H1 (cell line): Measurements from ENCODE around the gene RNF212. TPM values are rescaled to one million over a fixed set of nuclear protein-coding genes. Genes with fewer than 3 reads are reported as not detected.

Experiments used
- CTCF ChIA-PET: fragments of 300-600 bp; sonication (Branson Sonifier 250); formaldehyde crosslinking; loops from one replicate; lab custom pipeline; 2021; ENCODE audit not compliant: partially characterized antibody; lab: Charles Lee
- POLR2A ChIA-PET: fragments of 300-600 bp; sonication (Branson Sonifier 250); formaldehyde crosslinking; loops from one replicate; lab custom pipeline; 2021; ENCODE audit warnings: inconsistent platforms; ENCODE audit not compliant: partially characterized antibody; lab: Charles Lee
- DNase-seq, 2 experiments: peaks; one replicate each; pipeline versions ENCODE4 v3.0.0 to v3.0.0-alpha.2; 2010 to 2022; ENCODE audit warnings: low spot score in 2 of 2, low read depth in 1 of 2, mixed read lengths in 1 of 2
- FAIRE-seq: peaks from 2 replicates; lab custom pipeline; 2011; peaks lifted over from hg19 to GRCh38; lab: Jason Lieb, UNC
- H2AFZ ChIP-seq: 2 replicates; pipeline ENCODE4 v1.8.1; 2012; ENCODE audit warnings: low read length, inconsistent platforms
- H2AK5ac ChIP-seq: 2 replicates; pipeline ENCODE4 v1.6.1; 2013; ENCODE audit warnings: low read depth, low read length
- H2BK120ac ChIP-seq: replicated peaks from 2 replicates; pipeline ENCODE3; 2013; ENCODE audit warnings: low read depth, low read length, inconsistent platforms
- H2BK12ac ChIP-seq: 2 replicates; pipeline ENCODE4 v1.6.1; 2013; ENCODE audit warnings: low read depth, low read length
- H2BK15ac ChIP-seq: 2 replicates; pipeline ENCODE4 v1.6.1; 2013; ENCODE audit warnings: low read length
- H2BK20ac ChIP-seq: 2 replicates; pipeline ENCODE4 v1.6.1; 2013; ENCODE audit warnings: low read length
- H2BK5ac ChIP-seq: 2 replicates; pipeline ENCODE4 v1.6.1; 2013; ENCODE audit warnings: low read depth, low read length
- H3K14ac ChIP-seq: 2 replicates; pipeline ENCODE4 v1.6.1; 2013; ENCODE audit warnings: inconsistent platforms; ENCODE audit not compliant: insufficient read length
- H3K18ac ChIP-seq: 2 replicates; pipeline ENCODE4 v1.6.1; 2013; ENCODE audit warnings: low read length; ENCODE audit errors: extremely low read depth
- H3K23ac ChIP-seq: 2 replicates; pipeline ENCODE4 v1.6.1; 2013; ENCODE audit warnings: inconsistent platforms; ENCODE audit not compliant: insufficient read length
- H3K23me2 ChIP-seq: 2 replicates; pipeline ENCODE4 v1.6.1; 2013; ENCODE audit warnings: low read depth, low read length
- H3K27ac ChIP-seq: 2 replicates; pipeline ENCODE4 v1.6.1; 2011; ENCODE audit warnings: low read depth, low read length, inconsistent platforms
- H3K27me3 ChIP-seq, 4 experiments: replicated peaks in 1 of 4; 1 replicate in 1 of 4; 2 replicates in 3 of 4; pipeline versions ENCODE4 v1.6.1 to v1.8.1; 2011 to 2013; ENCODE audit warnings: low read length in 3 of 4, mild to moderate bottlenecking in 3 of 4, inconsistent platforms in 2 of 4, mixed read lengths in 2 of 4, moderate library complexity in 1 of 4; ENCODE audit not compliant: control insufficient read depth in 3 of 4, insufficient read depth in 3 of 4; ENCODE audit errors: extremely low read depth in 1 of 4
- H3K36me3 ChIP-seq, 4 experiments: 2 replicates each; pipeline versions ENCODE4 v1.6.1 to v1.8.1; 2011 to 2013; ENCODE audit warnings: mild to moderate bottlenecking in 4 of 4, low read length in 3 of 4, moderate library complexity in 2 of 4, control low read depth in 1 of 4, inconsistent platforms in 1 of 4; ENCODE audit not compliant: insufficient read depth in 4 of 4, control insufficient read depth in 2 of 4
- H3K4ac ChIP-seq: replicated peaks from 2 replicates; pipeline ENCODE3; 2013; ENCODE audit warnings: low read length, low read depth, mixed read lengths, inconsistent platforms; ENCODE audit not compliant: insufficient read length
- H3K4me1 ChIP-seq, 4 experiments: replicated peaks in 1 of 4; 1 replicate in 1 of 4; 2 replicates in 3 of 4; pipeline versions ENCODE4 v1.6.1 to v1.8.1; 2011 to 2013; ENCODE audit warnings: low read length in 3 of 4, inconsistent platforms in 2 of 4, mixed read lengths in 1 of 4; ENCODE audit not compliant: insufficient read depth in 4 of 4, control insufficient read depth in 3 of 4
- H3K4me2 ChIP-seq, 2 experiments: 2 replicates each; pipeline versions ENCODE4 v1.6.1 to v1.8.1; 2011 to 2013; ENCODE audit warnings: low read depth in 2 of 2, low read length in 2 of 2, control low read depth in 1 of 2, inconsistent platforms in 1 of 2, mild to moderate bottlenecking in 1 of 2; ENCODE audit not compliant: insufficient read depth in 1 of 2
- H3K4me3 ChIP-seq, 4 experiments: fragments of 200-600, 300-600 bp in 1 of 4; sonication (generic), shearing (Covaris generic), sonication (Bioruptor Twin) in 1 of 4; 2 replicates each; pipeline versions ENCODE4 v1.5.1 to v1.8.1; 2011 to 2016; ENCODE audit warnings: low read length in 4 of 4, low read depth in 3 of 4, control low read depth in 2 of 4, inconsistent platforms in 2 of 4, mild to moderate bottlenecking in 2 of 4, mixed read lengths in 1 of 4, moderate library complexity in 1 of 4; ENCODE audit not compliant: insufficient read depth in 2 of 4; ENCODE audit errors: extremely low read depth in 1 of 4
- H3K56ac ChIP-seq: replicated peaks from 2 replicates; pipeline ENCODE3; 2013; ENCODE audit warnings: low read depth, mild to moderate bottlenecking, mixed read lengths, low read length, inconsistent platforms; ENCODE audit not compliant: insufficient read length
- H3K79me1 ChIP-seq: 2 replicates; pipeline ENCODE4 v1.6.1; 2013; ENCODE audit warnings: low read depth, low read length, control low read depth
- H3K79me2 ChIP-seq, 2 experiments: 2 replicates each; pipeline versions ENCODE4 v1.6.1 to v1.8.1; 2012 to 2013; ENCODE audit warnings: low read length in 2 of 2, mild to moderate bottlenecking in 2 of 2, inconsistent platforms in 1 of 2; ENCODE audit not compliant: insufficient read depth in 2 of 2, control insufficient read depth in 1 of 2
- H3K9ac ChIP-seq, 4 experiments: replicated peaks in 1 of 4; 1 replicate in 1 of 4; 2 replicates in 3 of 4; pipeline versions ENCODE4 v1.6.1 to v1.8.1; 2011 to 2013; ENCODE audit warnings: low read depth in 3 of 4, low read length in 3 of 4, control low read depth in 2 of 4, mild to moderate bottlenecking in 2 of 4, moderate library complexity in 2 of 4, inconsistent platforms in 1 of 4; ENCODE audit errors: extremely low read depth in 1 of 4
- H3K9me3 ChIP-seq, 2 experiments: 2 replicates each; pipeline versions ENCODE4 v1.6.1 to v1.8.1; 2012 to 2013; ENCODE audit warnings: mild to moderate bottlenecking in 2 of 2, moderate library complexity in 2 of 2, control low read depth in 1 of 2, inconsistent platforms in 1 of 2, low read depth in 1 of 2, low read length in 1 of 2, mixed read lengths in 1 of 2; ENCODE audit not compliant: insufficient read depth in 2 of 2
- H4K20me1 ChIP-seq, 2 experiments: replicated peaks in 1 of 2; 2 replicates each; pipeline versions ENCODE3 to v1.8.1; 2011 to 2013; ENCODE audit warnings: inconsistent platforms in 2 of 2, low read length in 2 of 2, mild to moderate bottlenecking in 1 of 2; ENCODE audit not compliant: insufficient read depth in 2 of 2, control insufficient read depth in 1 of 2
- H4K5ac ChIP-seq: 2 replicates; pipeline ENCODE4 v1.6.1; 2013; ENCODE audit warnings: low read length, low read depth, mixed read lengths, inconsistent platforms; ENCODE audit not compliant: insufficient read length
- H4K8ac ChIP-seq: 2 replicates; pipeline ENCODE4 v1.8.0; 2013; ENCODE audit warnings: mild to moderate bottlenecking, moderate library complexity, low read length, inconsistent platforms; ENCODE audit not compliant: insufficient read depth; ENCODE audit errors: extremely low read depth
- H4K91ac ChIP-seq: replicated peaks from 2 replicates; pipeline ENCODE3; 2013; ENCODE audit warnings: low read length, mixed read lengths, inconsistent platforms; ENCODE audit not compliant: insufficient read length
- ASH2L ChIP-seq: fragments of 200-600, 300-600 bp; sonication (generic); IDR thresholded peaks from one replicate; pipeline ENCODE4 v1.7.1; 2017; ENCODE audit warnings: low read length
- BRCA1 ChIP-seq: IDR thresholded peaks from 2 replicates; pipeline ENCODE4 v1.6.1; 2012; ENCODE audit warnings: low read depth, low read length, improper control_type of control experiment
- POU5F1 ChIP-seq: IDR thresholded peaks from 2 replicates; pipeline ENCODE4 v1.6.1; 2011; ENCODE audit warnings: low read depth, mild to moderate bottlenecking, low read length, moderate library complexity
- WGBS, 2 experiments: shearing (Covaris generic) in 1 of 2; methylation state at CpG; one replicate each; pipeline versions ENCODE4 v1.1.6 to v1.1.7; 2013 to 2015; ENCODE audit warnings: low lambda C conversion rate in 2 of 2, mixed read lengths in 2 of 2, inconsistent platforms in 1 of 2, low coverage in 1 of 2, missing lambda C conversion rate in 1 of 2; ENCODE audit not compliant: insufficient replicate concordance in 2 of 2, insufficient coverage in 1 of 2, insufficient read length in 1 of 2; ENCODE audit errors: extremely low coverage in 1 of 2, missing lambda C conversion rate in 1 of 2; 5-methylcytosine and 5-hydroxymethylcytosine counted together
- polyA plus RNA-seq, 7 experiments: library from polyadenylated mRNA; depleted of rRNA in 3 of 7; stranded (reverse) in 5 of 7; unstranded in 2 of 7; fragments of >200 nt in 5 of 7; fragments of 200-250 nt in 2 of 7; gene quantifications; 1 replicate in 5 of 7; 2 replicates in 1 of 7; 4 replicates in 1 of 7; pipeline versions ENCODE4 v1.2.1 to v1.2.3, GENCODE V29; 2011 to 2013; ENCODE audit warnings: missing spikeins in 2 of 7, mixed read lengths in 2 of 7
- total RNA-seq: library from RNA; stranded (reverse); fragmentation: NEBNext Ultra II Directional; extraction: Animal tissue kit (Norgen Biotek cat#: 25700); gene quantifications from 2 replicates; pipeline ENCODE4 v1.2.1, GENCODE V29; 2021

The RNF212 gene
- total and polyA plus RNA-seq, 2 of the 8 experiments (the other 6 are each of a cell fraction or from before 2014, with no cell fraction given) = 3.4 to 5.4 TPM

- no peak overlapping the region for H3K56ac ChIP-seq
- H3K4ac ChIP-seq = no peak overlapping the region
- CTCF ChIA-PET = no interaction called here
- no peak overlapping the region for H2BK15ac ChIP-seq
- H3K79me2 ChIP-seq = no peaks in the 10 kb centered on the region
- no peak overlapping the region for H3K4me2 ChIP-seq
- H3K27ac ChIP-seq = no peak overlapping the region
- H3K4me3 ChIP-seq = no peak overlapping the region
- H3K4me1 ChIP-seq = peaks cover 0 to 8% (median 5%) of the 10 kb centered on the region in 4 experiments; a peak in 5 of 7 replicates
- 97% methylated on average over 53 of the region's 83 CpGs; no CpG with 5 or more reads in 1 of the 2 experiments for WGBS, 2 experiments
- peaks cover 3% of the 10 kb centered on the region; the same call in 1 of the 2 replicates for H3K79me1 ChIP-seq
- H2BK12ac ChIP-seq = no peak overlapping the region
- H4K8ac ChIP-seq = no peak overlapping the region
- no peak overlapping the region for H3K18ac ChIP-seq
- H3K23ac ChIP-seq = no peak overlapping the region
- H3K23me2 ChIP-seq = no peaks in the 10 kb centered on the region; the same call in 1 of the 2 replicates
- H3K9me3 ChIP-seq = no peaks in the 10 kb centered on the region
- 0 out of 7 replicates have a peak, but pooled peaks cover 0 to 5% (median 0%) of the 10 kb centered on the region in 4 experiments for H3K27me3 ChIP-seq
- H3K14ac ChIP-seq = no peak overlapping the region
- peaks cover 0 to 9% (median 8%) of the 10 kb centered on the region in 4 experiments; a peak in 5 of 8 replicates for H3K36me3 ChIP-seq
- no peak overlapping the region for H2BK5ac ChIP-seq
- H2BK120ac ChIP-seq = no peak overlapping the region
- DNase-seq (no peak), FAIRE-seq (no peak)
- POLR2A ChIA-PET = interaction anchor here (1.3 kb wide), 1 partner anchor 10 kb away, joined by 4 read pairs; no protein-coding TSS in a partner anchor
- H2AFZ ChIP-seq = no peak overlapping the region
- no peak overlapping the region for H4K91ac ChIP-seq
- no peak for TF ChIP-seq BRCA1
- no peak for TF ChIP-seq ASH2L
- TF ChIP-seq POU5F1 = no peak
- TF ChIP-seq, all 59 proteins: peak for 0
- Histone ChIP-seq H4K20me1 (peaks cover 1 to 17% of the 10 kb centered on the region in 2 experiments), H2BK20ac (no peak overlapping the region), H2AK5ac (no peak overlapping the region), H3K9ac (no peak overlapping the region), H4K5ac (no peak overlapping the region)
These were observed 89.2 kb downstream of the RNF212 start for GRCh38 chr4:1023895-1024740.
